ENCODE measurements around the gene MYMK.
"Not testable (repeated sequence)": the region's sequence is repeated elsewhere in the genome, so short reads cannot be mapped to it uniquely, and the experiment has no call there.

MYMK gene, protein sequence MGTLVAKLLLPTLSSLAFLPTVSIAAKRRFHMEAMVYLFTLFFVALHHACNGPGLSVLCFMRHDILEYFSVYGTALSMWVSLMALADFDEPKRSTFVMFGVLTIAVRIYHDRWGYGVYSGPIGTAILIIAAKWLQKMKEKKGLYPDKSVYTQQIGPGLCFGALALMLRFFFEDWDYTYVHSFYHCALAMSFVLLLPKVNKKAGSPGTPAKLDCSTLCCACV

DNA sequence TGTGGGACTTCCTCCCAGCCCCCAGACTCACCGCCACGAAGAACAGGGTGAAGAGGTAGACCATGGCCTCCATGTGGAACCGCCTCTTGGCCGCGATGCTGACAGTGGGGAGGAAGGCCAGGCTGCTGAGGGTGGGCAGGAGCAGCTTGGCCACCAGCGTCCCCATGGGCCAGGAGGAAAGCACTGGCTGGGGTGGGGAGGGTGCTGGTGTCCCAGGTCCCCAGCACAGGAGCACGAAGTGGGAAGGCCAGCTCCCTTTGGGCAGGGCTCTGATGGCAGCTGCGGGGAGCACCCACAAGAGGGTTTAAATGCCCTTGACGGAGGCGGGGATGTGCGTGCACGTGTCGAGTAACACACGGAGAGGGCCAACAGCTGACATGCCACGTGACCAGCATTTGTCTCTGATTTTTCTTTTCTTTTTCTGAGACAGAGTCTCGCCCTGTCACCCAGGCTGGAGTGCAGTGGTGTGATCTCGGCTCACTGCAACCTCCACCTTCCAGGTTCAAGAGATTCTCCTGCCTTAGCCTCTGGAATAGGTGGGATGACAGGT, at the start of gene MYMK:
MYMK (minus strand) TSS at position 281 of the 550 bp plus-strand sequence; CDS start at position 166, 115 bp downstream.
- no peak for DNase-seq (ENCODE audit: low read depth)

DNA sequence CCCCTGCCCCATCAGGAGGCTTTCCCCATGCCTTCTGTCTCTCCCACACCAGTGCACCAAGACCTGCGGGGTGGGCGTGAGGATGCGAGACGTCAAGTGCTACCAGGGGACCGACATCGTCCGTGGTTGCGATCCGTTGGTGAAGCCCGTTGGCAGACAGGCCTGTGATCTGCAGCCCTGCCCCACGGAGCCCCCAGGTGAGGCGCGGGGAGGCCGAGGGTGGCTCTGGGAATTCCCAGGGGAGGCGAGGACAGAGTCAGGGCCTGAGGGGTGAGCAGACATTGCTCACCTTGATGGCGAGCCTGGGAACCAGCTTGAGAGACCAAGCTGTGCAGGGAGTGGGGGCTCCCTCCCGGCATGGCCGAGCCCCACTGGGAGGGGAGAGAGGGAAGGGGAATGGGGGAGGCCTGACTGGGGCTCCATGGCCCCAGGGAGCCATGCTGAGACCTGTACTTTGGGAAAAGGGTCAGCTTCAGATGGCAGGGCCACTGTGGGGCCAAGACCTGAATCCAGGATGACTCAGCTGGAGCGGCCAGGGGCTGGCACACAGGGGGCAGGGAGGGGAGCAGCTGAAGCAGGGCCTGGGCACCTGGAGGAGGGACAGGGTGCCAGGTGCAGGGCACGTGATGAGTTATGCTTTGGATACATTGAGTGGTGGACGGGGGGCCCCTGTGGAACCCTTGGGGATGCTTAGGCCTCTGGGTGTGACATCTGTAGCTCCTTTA, 49.2 kb upstream of the MYMK start:
- no peak for DNase-seq (ENCODE audit: low read depth)

DNA sequence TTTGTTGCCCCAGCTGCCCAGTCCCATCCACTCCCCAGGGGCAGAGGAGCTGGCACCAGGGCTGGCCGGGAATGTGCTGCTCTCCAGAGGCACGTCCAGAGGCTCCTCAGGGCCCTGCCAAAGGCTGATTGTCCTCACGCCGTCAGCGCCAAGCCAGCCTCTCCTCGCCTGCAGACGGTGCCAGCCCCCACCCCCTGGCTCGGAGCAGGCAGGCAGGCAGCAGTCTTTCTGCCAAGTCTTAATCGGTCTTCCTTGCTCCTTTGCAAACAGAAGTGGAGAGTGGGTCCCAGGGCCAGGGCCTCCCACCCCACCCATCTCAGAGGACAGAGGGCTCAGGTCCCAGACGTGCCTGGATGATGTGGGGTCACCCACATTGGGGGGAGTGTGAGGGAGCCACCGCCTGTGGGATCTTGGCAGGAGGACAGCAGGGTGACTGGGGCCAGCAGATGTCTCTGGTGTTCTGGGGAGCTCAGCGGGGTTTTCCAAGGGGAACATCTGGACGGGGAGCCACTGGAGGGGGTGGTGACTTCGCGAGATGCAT, 48.1 kb upstream of the MYMK start:
- peak; percentile 42 for DNase-seq (ENCODE audit: low read depth)

DNA sequence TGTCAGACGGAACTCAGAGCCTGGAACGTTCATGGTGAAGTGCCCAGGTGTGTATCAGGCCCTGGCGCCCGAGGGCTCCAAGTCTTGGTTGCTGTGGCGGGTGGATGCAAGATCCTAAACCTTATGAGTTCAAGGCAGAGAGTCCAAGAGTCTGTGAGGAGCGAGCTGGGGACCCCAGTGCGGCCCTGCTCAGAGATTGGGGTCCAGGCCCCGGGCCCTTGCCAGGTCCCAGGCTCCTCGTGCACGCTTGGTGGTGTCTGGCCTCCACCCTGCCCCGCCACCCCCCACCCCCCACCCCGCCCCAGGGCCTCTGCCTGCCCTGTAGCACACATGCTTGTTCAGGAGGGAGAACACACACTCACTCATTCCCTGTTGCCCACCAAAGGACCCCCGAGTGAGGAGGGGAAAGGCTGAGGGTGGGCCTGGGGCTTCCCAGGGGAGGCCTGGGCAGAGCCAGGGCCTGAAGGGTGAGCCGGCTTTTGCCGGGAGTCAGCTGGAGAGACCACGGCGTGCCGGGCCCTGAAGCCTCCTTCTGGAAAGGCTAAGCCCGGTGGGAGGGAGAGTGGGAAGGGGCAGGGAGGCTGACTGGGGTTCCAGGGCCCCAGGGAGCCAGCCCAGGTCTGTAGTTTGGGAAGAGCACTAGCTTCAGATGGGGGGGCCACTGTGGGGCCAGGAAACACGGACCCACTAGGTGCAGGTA, 47.3 kb upstream of the MYMK start:
- DNase-seq (ENCODE audit: low read depth): no peak

DNA sequence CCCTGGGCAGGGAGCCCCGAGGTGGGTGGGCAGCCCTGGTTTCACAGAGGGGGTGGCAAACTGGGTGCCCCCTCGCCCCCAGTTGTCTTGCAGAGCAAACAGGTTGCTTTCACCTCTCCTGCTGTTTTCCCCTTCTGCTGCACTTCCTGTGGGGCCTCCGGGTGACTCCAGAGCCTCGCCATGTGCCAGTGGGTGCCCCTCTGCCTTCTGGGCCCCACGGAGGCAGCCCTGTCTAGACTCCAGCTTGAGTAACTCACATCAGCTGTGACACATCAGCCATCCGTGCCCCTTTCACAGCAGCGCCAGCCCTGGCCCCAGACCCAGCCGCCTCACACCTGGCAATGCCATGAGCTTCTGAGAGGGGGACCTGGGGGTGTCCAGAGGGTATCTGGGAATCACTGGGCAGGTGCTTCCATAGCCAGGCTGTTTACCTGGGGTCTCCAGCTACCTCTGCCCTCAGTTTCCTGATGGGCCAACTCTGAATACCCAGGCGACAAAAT, 46.7 kb upstream of the MYMK start:
- no peak for DNase-seq (ENCODE audit: low read depth)

DNA sequence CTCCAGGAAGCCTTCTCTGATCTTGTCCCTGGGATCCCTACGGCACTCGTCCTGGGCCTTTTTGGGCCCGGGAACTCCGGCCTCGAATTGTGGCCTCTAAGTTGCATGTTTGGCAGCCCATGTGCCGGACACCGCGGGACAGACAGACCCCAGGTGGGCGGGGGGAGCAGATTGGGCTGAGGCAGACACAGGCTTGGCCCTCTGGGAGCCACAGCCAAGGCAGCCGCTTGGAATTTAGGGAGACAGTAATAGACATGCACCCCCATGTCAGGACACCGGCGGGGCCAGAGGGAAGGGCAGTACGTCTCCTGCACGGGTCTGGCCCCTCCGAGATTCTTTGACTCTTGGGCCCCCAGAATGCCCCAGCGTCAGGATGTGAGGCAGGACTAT, 45.9 kb upstream of the MYMK start:
- no peak for DNase-seq (ENCODE audit: low read depth)

DNA sequence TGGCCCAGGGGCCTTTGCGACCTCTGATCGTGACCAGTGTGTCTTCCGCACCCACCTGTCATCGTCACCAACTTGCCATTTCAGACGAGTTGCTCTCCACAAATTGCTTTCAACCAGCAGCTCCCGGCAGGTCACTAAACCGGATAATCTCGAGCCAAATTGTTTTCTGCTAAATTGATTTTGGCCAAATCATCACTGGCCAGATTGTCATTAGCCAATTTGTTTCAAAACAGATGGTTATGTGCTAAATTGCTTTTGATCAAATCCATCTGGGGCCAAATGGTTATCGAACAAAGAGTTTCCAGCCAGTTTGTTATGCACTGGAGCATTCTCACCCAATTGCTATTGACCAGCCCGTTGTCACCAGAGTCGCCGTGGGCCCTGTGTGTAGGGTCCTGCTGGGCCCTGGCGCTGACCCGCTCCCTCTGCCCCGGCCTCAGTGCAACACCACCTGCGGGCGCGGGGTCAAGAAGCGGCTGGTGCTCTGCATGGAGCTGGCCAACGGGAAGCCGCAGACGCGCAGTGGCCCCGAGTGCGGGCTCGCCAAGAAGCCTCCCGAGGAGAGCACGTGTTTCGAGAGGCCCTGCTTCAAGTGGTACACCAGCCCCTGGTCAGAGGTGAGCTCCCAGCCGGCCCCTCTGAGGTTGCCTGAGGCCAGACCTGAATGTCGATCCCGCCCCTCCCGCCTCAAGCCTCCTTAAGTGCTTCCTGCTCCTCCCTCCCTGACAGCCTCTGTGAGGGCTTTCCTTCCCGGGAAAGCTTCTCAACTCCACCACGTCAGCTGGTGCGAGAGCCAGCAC, 45.3 kb upstream of the MYMK start:
- DNase-seq (ENCODE audit: low read depth): no peak

DNA sequence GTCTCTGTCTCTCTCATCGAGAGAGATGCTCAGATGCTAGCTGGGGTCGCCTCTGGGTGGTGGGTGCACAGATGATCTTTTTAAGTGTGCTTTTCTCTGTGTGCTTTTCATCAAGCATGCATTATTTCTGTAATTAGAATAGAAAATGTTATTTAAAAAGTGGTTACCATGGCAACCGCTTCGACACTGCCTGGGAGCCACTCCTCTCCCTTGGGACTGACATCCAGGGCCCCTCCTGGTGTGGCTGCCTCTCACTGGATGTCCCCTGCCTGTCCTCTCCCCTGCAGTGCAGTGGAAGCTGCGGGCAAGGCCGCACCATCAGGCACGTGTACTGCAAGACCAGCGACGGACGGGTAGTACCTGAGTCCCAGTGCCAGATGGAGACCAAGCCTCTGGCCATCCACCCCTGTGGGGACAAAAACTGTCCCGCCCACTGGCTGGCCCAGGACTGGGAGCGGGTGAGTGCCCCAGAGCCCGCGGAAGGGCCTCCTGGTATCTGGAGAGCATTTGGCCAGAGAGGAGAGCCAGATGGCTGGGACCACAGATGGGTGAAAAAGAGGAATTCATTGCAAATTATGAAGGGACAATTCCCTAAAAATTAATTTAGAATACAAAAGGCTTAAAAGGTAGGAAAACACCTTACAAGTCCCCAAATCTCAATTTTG, 44.5 kb upstream of the MYMK start:
- no peak for DNase-seq (ENCODE audit: low read depth)

DNA sequence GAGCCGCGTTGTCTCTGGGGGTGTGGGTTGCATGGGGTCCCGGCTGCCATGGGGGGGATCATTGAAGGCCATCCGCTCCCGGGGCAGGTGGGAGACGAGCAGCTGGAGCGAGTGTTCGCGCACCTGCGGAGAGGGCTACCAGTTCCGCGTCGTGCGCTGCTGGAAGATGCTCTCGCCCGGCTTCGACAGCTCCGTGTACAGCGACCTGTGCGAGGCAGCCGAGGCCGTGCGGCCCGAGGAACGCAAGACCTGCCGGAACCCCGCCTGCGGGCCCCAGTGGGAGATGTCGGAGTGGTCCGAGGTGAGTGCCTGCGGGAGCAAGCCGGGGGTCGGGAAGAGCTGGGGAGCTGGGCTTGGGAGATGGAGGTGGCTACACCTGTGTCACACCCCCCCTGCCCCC, 43.4 kb upstream of the MYMK start:
- DNase-seq (ENCODE audit: low read depth): no peak

DNA sequence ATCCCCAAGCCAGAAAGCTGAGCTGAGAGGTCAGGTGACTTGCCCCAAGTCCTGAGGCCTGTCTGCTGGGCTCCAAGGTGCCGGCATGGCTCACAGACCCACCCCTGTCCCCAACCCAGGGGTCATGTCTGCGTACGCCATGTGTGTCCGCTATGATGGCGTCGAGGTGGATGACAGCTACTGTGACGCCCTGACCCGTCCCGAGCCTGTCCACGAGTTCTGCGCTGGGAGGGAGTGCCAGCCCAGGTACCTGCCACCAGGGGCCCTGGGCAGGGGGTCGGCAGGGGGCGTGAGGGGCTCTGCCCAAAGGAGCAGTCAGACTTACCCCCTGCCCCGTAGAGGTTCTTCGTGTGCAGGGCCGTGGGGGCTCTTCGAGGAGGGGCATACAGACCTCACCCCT, 42.1 kb upstream of the MYMK start:
- DNase-seq (ENCODE audit: low read depth): no peak

DNA sequence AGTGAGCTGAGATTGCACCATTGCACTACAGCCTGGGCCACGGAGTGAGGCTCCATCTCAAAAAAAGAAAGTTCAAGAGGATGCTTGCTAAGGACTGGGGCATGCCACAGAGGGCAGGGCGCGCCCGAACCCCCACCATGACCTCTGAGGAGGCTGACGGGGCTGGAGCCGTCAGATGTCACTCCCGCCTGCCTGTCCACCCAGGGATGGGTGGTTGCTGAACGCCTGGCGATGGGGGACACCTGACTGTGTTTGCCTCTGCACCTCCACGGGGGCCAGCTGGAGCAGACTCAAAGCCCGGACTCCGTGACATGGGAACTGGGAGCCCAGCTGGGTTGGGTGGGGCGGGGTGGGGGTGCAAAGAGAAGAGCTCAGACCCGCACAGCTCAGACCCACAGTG, 41.6 kb upstream of the MYMK start:
- DNase-seq (ENCODE audit: low read depth): no peak

DNA sequence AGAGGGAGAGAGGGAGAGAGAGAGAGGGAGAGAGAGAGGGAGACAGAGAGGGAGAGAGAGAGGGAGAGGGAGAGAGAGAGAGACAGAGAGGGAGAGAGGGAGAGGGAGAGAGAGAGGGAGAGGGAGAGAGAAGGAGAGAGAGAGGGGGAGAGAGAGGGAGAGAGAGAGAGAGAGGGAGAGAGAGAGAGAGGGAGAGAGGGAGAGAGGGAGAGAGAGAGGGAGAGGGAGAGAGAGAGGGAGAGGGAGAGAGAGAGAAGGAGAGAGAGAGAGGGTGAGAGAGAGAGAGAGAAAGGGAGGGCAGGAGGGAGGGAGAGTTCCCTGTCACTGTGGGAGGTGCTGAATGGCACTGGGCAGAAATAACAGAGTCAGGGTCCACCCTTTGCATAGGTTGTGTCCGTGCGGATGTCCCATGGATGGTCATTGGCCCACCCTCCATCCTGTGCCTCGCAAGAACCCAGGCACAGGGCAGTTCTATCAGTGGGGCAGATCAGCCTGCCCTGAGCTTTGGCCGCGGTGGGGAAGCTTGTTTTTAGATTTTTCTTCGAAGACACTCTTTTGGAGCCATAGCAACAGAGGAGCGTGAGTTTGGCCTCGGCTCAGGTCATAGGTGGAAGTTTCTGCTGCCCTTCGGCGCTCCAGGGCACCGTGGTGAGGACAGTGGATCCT, 39.8 kb upstream of the MYMK start:
- DNase-seq (ENCODE audit: low read depth): no peak

DNA sequence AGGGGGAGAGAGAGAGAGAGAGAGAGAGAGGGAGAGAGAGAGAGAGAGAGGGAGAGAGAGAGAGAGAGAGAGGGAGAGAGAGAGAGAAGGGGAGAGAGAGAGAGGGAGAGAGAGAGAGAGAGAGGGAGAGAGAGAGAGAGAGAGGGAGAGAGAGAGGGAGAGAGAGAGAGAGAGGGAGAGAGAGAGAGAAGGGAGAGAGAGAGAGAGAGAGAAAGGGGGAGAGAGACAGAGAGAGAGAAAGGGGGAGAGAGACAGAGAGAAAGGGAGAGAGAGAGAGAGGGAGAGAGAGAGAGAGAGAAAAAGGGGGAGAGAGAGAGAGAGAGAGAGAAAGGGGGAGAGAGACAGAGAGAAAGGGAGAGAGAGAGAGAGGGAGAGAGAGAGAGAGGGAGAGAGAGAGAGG, 39.1 kb upstream of the MYMK start:
- not testable (repeated sequence) for DNase-seq (ENCODE audit: low read depth)

DNA sequence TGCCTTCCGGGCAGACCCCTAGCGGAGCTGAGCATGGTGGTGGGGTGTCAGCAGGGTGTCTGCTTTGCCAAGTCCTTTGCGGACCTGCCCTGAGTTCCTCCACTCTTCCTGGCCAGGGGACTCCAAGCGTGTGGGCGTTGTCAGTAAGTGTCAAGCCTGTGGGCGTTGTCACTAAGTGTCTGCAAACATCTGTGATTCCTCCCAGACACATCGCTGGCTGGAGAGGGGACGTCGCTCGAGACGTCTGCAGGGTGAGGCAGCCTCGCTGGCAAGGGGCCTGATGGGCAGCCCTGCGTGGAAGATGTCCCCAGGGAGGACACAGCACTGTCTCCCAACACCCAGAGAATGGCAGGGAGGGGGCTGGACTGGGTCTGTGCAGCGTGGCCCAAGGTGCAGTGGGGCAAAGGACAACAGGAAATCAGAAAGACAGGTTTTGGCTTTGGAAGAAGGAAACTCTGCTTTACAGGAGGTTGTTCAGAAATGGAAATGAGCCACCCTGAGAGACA, 38.6 kb upstream of the MYMK start:
- no peak for DNase-seq (ENCODE audit: low read depth)

DNA sequence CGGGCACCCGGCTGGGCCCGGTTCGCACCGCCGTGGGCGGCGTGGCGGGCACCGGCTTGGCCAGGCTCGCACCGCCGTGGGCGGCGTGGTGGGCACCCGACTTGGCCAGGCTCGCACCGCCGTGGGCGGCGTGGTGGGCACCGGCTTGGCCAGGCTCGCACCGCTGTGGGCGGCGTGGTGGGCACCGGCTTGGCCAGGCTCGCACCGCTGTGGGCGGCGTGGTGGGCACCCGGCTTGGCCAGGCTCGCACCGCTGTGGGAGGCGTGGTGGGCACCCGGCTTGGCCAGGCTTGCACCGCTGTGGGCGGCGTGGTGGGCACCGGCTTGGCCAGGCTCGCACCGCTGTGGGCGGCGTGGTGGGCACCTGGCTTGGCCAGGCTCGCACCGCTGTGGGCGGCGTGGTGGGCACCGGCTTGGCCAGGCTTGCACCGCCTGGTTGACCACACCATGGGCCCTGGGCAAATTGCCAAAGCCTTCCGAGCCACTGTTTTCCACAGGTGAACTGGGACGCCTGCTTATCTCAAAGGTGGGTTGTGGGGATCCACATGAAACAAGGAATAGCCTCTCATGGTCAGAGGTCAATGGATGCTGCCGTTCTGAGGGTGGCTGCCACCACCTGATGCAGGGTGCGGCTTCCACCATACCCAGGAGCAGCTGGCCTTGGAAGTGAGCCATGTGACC, 38.0 kb upstream of the MYMK start:
- no peak for DNase-seq (ENCODE audit: low read depth)

DNA sequence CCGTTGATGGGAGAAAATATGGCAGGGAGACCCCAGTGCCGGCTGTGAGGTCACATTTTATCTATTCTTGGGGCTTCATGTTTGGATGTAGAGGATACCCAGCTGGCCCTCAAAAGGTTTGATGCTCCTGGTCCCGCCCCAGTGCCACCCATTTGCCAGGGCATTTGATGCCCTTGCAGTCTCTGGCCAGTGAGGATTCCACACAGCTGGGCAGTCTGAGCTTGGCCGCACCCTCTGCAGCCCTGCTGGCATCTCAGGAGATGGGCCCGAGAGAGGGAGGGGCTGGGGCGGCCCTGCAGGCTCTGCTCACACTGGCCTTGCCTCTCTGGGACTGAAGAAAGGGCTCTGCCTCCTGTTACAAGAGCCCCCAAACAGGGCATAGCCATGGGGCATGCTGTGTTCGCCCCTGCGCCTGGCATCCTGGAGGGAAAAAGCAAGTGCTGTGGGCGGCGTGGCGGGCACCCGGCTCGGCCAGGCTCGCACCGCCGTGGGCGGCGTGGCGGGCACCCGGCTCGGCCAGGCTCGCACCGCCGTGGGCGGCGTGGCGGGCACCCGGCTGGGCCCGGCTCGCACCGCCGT, 37.3 kb upstream of the MYMK start:
- DNase-seq (ENCODE audit: low read depth): no peak

DNA sequence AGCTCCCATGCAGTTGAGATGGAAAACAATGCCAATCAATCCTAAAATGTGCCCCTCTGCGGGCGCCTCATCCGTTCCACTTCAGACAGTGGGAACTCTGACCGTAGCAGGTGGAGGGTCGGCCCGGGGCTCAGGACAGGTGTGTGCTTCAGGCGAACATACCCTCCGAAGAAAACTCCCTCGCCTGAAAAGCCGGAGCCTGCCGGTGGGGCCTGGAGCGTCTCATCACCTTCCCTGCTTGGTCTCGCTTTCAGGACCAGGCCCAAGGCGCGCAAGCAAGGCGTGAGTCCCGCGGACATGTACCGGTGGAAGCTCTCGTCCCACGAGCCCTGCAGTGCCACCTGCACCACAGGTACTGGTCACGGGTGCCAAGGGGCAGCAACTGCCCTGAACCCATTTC, 36.2 kb upstream of the MYMK start:
- DNase-seq (ENCODE audit: low read depth): no peak

DNA sequence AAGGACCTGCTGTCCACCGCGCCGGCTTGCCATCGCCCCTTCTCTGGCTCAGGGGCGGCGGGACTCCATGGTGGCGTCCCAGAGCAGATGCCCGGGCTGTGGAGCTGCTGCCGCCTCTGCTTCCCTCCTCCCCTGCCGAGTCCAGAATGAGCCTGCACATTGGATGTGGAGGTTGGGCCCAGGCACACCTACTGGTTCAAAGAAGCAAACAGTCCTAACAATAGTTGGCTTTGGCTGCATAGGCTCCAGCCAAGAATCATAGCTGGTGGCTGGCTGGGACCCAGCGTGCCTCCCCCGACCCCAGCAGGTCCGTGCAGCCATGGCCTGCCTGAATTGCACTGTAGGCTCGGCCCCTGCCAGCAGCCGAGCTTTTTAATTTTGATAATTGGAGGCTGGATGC, 35.6 kb upstream of the MYMK start:
- DNase-seq (ENCODE audit: low read depth): no peak

All from fibroblast of gingiva (primary cell).